Measurements from ENCODE around the gene S100A5. TPM values are rescaled to one million over a fixed set of nuclear protein-coding genes. Genes with fewer than 3 reads are reported as not detected.
A peak's percentile ranks its signal among the peaks of the same experiment; 100 is the strongest.

The S100A5 gene
- total RNA-seq, 2 experiments from 2014 or later = not detected

DNA sequence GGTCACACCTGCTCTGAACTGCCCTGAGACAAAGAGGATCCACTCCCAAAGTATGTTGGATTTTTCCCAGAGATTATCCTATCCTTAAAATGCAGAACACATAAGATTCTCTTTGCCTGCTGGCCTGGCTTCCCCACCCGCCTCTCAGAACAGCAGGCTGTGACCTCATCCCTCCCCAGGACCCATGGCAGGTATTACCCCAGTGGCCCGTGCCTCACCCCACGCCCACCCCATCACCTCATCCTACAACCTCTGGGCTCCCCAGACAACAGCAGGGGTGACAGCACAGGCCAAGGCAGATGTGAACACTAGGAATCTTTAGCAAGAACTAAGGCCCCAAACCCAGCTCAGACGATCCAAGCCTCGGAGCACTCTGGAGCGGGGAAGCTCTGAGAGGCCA, 45.2 kb downstream of the S100A5 start:
- CTCF ChIA-PET (ENCODE audit: unreplicated experiment) = interaction anchor here (0.6 kb wide), 1 partner anchor 496 kb away, joined by 3 read pairs; no protein-coding TSS in a partner anchor
- Histone ChIP-seq H2AFZ (ENCODE audit: low read length) (no peak overlapping the region), H3K36me3 (ENCODE audit: insufficient read depth, low read length) (no peaks in the 10 kb centered on the region), H3K4me1 (ENCODE audit: insufficient read depth, low read length, poor library complexity, severe bottlenecking) (no peaks in the 10 kb centered on the region), H3K4me2 (ENCODE audit: low read length) (no peak overlapping the region), H3K79me2 (ENCODE audit: insufficient read depth, low read depth, low read length) (no peaks in the 10 kb centered on the region), H3K4me3 (ENCODE audit: low read depth, low read length, poor library complexity, severe bottlenecking) (no peak overlapping the region), H3K9me3 (ENCODE audit: low read length) (no peaks in the 10 kb centered on the region), H3K9me2 (ENCODE audit: insufficient read depth, low read length) (no peaks in the 10 kb centered on the region), H3K27ac (ENCODE audit: low read depth, low read length, poor library complexity, severe bottlenecking) (no peak overlapping the region), H4K20me1 (ENCODE audit: insufficient read depth, low read length) (no peaks in the 10 kb centered on the region)
- POLR2A ChIA-PET = interaction anchor here (0.6 kb wide), 1 partner anchor 877 kb away, joined by 4 read pairs; no protein-coding TSS in a partner anchor
- TF ChIP-seq, protein P1, sequence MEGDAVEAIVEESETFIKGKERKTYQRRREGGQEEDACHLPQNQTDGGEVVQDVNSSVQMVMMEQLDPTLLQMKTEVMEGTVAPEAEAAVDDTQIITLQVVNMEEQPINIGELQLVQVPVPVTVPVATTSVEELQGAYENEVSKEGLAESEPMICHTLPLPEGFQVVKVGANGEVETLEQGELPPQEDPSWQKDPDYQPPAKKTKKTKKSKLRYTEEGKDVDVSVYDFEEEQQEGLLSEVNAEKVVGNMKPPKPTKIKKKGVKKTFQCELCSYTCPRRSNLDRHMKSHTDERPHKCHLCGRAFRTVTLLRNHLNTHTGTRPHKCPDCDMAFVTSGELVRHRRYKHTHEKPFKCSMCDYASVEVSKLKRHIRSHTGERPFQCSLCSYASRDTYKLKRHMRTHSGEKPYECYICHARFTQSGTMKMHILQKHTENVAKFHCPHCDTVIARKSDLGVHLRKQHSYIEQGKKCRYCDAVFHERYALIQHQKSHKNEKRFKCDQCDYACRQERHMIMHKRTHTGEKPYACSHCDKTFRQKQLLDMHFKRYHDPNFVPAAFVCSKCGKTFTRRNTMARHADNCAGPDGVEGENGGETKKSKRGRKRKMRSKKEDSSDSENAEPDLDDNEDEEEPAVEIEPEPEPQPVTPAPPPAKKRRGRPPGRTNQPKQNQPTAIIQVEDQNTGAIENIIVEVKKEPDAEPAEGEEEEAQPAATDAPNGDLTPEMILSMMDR (conservative IDR thresholded peaks at IDR 0.05; ENCODE audit: low read length) = no peak
- no peak for TF ChIP-seq EZH2phosphoT487 (IDR thresholded peaks at IDR 0.05; ENCODE audit: borderline replicate concordance, low read depth, low read length)
- intact Hi-C loops (cut with micrococcal nuclease; ENCODE audit: unreplicated experiment) = loop anchor here (1.0 kb wide), 1 partner anchor 140 kb away; no protein-coding TSS in a partner anchor
- no peak for DNase-seq (ENCODE audit: low spot score)
- no TSS peak for BruUV-seq (replicated peaks)

GRCh38 chr1:153494976-153495535, 45.7 kb downstream of the S100A5 start:
- no peak overlapping the region for H3K4me3 ChIP-seq (ENCODE audit: low read depth, low read length, poor library complexity, severe bottlenecking)
- BruUV-seq (replicated peaks) = no TSS peak
- intact Hi-C loops (cut with micrococcal nuclease; ENCODE audit: unreplicated experiment) = loop anchor here (1.0 kb wide), 1 partner anchor 140 kb away; no protein-coding TSS in a partner anchor
- no peaks in the 10 kb centered on the region for H4K20me1 ChIP-seq (ENCODE audit: insufficient read depth, low read length)
- H3K79me2 ChIP-seq (ENCODE audit: insufficient read depth, low read depth, low read length) = no peaks in the 10 kb centered on the region
- no peak overlapping the region for H2AFZ ChIP-seq (ENCODE audit: low read length)
- H3K4me1 ChIP-seq (ENCODE audit: insufficient read depth, low read length, poor library complexity, severe bottlenecking) = no peaks in the 10 kb centered on the region
- H3K27ac ChIP-seq (ENCODE audit: low read depth, low read length, poor library complexity, severe bottlenecking) = no peak overlapping the region
- H3K9me3 ChIP-seq (ENCODE audit: low read length) = no peaks in the 10 kb centered on the region
- ChIA-PET CTCF (ENCODE audit: unreplicated experiment) (interaction anchor here (0.6 kb wide), 1 partner anchor 496 kb away, joined by 3 read pairs; no protein-coding TSS in a partner anchor), POLR2A (interaction anchor here (0.6 kb wide), 1 partner anchor 878 kb away, joined by 4 read pairs; no protein-coding TSS in a partner anchor)
- peak; percentile 70 for DNase-seq (ENCODE audit: low spot score)
- TF ChIP-seq EZH2phosphoT487 (IDR thresholded peaks at IDR 0.05; ENCODE audit: borderline replicate concordance, low read depth, low read length) = no peak
- TF ChIP-seq, protein P1 (conservative IDR thresholded peaks at IDR 0.05; ENCODE audit: low read length) = peak; percentile 89
- no peaks in the 10 kb centered on the region for H3K36me3 ChIP-seq (ENCODE audit: insufficient read depth, low read length)
- no peak overlapping the region for H3K4me2 ChIP-seq (ENCODE audit: low read length)
- no peaks in the 10 kb centered on the region for H3K9me2 ChIP-seq (ENCODE audit: insufficient read depth, low read length)

DNA sequence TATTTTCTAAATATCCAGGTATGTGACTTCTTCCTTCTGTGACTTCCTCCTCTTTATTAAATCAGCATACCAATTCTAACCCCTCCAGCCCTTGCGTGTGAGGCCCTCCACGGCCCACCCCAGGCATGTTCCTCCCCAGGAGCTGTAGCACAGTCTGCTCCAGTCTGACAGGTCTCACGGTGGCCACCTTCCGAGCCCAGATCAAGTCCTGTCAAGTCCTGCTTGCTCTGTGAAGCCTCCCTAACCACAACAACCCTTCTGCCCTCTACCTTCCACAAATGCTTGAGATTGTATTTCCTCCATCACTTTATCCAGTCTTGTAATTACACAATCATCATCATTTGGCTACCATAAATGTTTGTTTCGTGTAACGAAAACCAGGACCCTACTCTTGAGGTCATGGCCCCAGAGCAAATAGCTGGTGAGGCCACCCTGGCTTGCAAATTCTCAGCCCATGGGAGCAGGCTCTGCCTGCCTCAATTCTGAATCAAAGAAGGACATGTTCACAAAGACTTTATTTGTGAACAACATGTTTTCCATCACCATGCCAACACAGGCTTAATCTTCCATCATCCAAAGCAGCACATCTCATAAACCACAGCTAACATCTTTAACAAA, 47.3 kb downstream of the S100A5 start:
- Histone ChIP-seq H3K9me2 (ENCODE audit: insufficient read depth, low read length) (no peaks in the 10 kb centered on the region), H3K36me3 (ENCODE audit: insufficient read depth, low read length) (no peaks in the 10 kb centered on the region), H3K27ac (ENCODE audit: low read depth, low read length, poor library complexity, severe bottlenecking) (no peak overlapping the region), H3K4me2 (ENCODE audit: low read length) (no peak overlapping the region), H3K9me3 (ENCODE audit: low read length) (no peaks in the 10 kb centered on the region), H4K20me1 (ENCODE audit: insufficient read depth, low read length) (no peaks in the 10 kb centered on the region), H3K4me1 (ENCODE audit: insufficient read depth, low read length, poor library complexity, severe bottlenecking) (no peaks in the 10 kb centered on the region), H2AFZ (ENCODE audit: low read length) (no peak overlapping the region), H3K4me3 (ENCODE audit: low read depth, low read length, poor library complexity, severe bottlenecking) (no peak overlapping the region), H3K79me2 (ENCODE audit: insufficient read depth, low read depth, low read length) (no peaks in the 10 kb centered on the region)
- POLR2A ChIA-PET = interaction anchor here (0.7 kb wide), 1 partner anchor 78 kb away, joined by 3 read pairs; no protein-coding TSS in a partner anchor
- TF ChIP-seq, protein P1 (conservative IDR thresholded peaks at IDR 0.05; ENCODE audit: low read length) = no peak
- no peak for TF ChIP-seq EZH2phosphoT487 (IDR thresholded peaks at IDR 0.05; ENCODE audit: borderline replicate concordance, low read depth, low read length)
- intact Hi-C loops (cut with micrococcal nuclease; ENCODE audit: unreplicated experiment) = no loop called here
- CTCF ChIA-PET (ENCODE audit: unreplicated experiment) = no interaction called here
- no peak for DNase-seq (ENCODE audit: low spot score)
- no TSS peak for BruUV-seq (replicated peaks)
